ENCODE data around the gene NOL3. TPM values are rescaled to one million over a fixed set of nuclear protein-coding genes. Genes with fewer than 3 reads are reported as not detected.

NOL3 gene
- total and polyA plus RNA-seq, 2 of the 13 experiments (the other 11 are each of a cell fraction or from before 2014, with no cell fraction given) = 5.7 to 20.5 TPM

GRCh38 chr16:67169642-67170167, 633 bp upstream of the NOL3 start (continued):
- peak; percentile 75; the same call in 1 of the 2 replicates for TF ChIP-seq MYPOP (CRISPR knock-in tag; IDR thresholded peaks at IDR 0.05)
- peak; percentile 18; the same call in 1 of the 2 replicates for TF ChIP-seq ZNF317 (CRISPR knock-in tag; IDR thresholded peaks at IDR 0.05)
- 0 out of 2 replicates have a peak, but pooled peaks have one; percentile 3 for TF ChIP-seq ZBTB39 (CRISPR knock-in tag; IDR thresholded peaks at IDR 0.05)
- TF ChIP-seq MIER3 (CRISPR knock-in tag; IDR thresholded peaks at IDR 0.05; ENCODE audit: borderline replicate concordance) = 0 out of 2 replicates have a peak, but pooled peaks have one; percentile 27
- no peak for TF ChIP-seq ZMAT3 (CRISPR knock-in tag; conservative IDR thresholded peaks at IDR 0.05)
- TF ChIP-seq ZNF235 (CRISPR knock-in tag; IDR thresholded peaks at IDR 0.05; ENCODE audit: borderline replicate concordance) = peak; percentile 59; the same call in 1 of the 2 replicates
- TF ChIP-seq HMG20A (CRISPR knock-in tag; IDR thresholded peaks at IDR 0.05; ENCODE audit: borderline replicate concordance) = no peak
- TF ChIP-seq TBP (CRISPR knock-in tag; IDR thresholded peaks at IDR 0.05) = no peak
- 0 out of 2 replicates have a peak, but pooled peaks have one; percentile 42 for TF ChIP-seq ZHX2 (IDR thresholded peaks at IDR 0.05; ENCODE audit: low read depth)
- TF ChIP-seq ZHX2 (CRISPR knock-in tag; IDR thresholded peaks at IDR 0.05; ENCODE audit: borderline replicate concordance) = no peak
- TF ChIP-seq ADNP (CRISPR knock-in tag; IDR thresholded peaks at IDR 0.05) = no peak
- TF ChIP-seq KLF11 (CRISPR knock-in tag; IDR thresholded peaks at IDR 0.05) = no peak
- TF ChIP-seq GMEB1 (CRISPR knock-in tag; IDR thresholded peaks at IDR 0.05; ENCODE audit: borderline replicate concordance) = 0 out of 2 replicates have a peak, but pooled peaks have one; percentile 28
- 0 out of 2 replicates have a peak, but pooled peaks have one; percentile 19 for TF ChIP-seq HMGXB3 (CRISPR knock-in tag; IDR thresholded peaks at IDR 0.05; ENCODE audit: borderline replicate concordance)
